ENCODE measurements around the gene LONP2.
A peak's percentile ranks its signal among the peaks of the same experiment; 100 is the strongest.
"Not testable (repeated sequence)": the region's sequence is repeated elsewhere in the genome, so short reads cannot be mapped to it uniquely, and the experiment has no call there.

LONP2 gene

DNA sequence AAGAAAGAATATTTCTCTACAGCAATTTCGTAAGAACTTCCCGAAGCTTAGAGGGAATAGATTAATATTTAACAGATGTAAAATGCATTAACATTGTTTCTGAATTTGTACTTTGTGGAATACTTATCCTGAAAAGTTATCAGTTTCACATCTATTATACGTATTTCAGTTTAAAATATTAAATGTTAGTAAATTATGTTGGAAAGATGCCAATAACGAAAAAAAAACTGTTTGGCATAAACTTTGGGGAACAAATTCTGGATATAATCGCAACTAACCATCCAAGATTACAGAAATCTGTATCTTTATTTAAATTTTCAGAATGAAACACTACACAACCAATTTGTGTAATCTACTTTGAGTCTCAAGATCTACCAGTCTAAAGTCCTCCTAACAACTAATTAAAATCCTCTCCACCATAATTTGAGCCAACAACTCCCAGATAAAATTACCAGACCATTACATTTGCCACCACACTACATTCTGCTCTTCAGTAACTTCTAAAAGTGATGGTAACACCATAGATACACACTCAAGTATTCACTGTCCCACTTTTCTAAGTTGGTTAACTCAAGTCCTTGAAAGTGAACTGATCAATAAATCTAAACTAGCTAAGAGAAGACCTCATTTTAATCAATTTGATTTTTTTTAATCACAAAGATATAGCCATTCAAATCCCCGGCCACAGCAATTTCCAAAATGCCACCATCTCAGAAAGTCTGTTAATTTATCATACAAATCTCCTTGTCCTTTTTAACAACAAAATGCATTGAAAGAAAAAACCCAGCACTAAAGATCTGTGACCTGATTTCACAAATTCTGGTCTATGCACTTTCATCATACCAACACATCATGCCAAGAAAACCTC is 139.1 kb downstream of the LONP2 start:
- Mint-ChIP-seq H3K4me3 (peak overlapping the region; percentile 90), H3K4me1 (peaks cover 37% of the 10 kb centered on the region), H3K27me3 (peaks cover 11% of the 10 kb centered on the region), H3K36me3 (peaks cover 6% of the 10 kb centered on the region), H3K9me3 (no peaks in the 10 kb centered on the region), H3K27ac (peak overlapping the region; percentile 86)
- no peak for DNase-seq
- CTCF ChIA-PET: interaction anchor here (0.6 to 1.8 kb wide), 4 partner anchors 14 to 240 kb away, joined by 3 to 7 read pairs (median 4); no protein-coding TSS in a partner anchor

DNA sequence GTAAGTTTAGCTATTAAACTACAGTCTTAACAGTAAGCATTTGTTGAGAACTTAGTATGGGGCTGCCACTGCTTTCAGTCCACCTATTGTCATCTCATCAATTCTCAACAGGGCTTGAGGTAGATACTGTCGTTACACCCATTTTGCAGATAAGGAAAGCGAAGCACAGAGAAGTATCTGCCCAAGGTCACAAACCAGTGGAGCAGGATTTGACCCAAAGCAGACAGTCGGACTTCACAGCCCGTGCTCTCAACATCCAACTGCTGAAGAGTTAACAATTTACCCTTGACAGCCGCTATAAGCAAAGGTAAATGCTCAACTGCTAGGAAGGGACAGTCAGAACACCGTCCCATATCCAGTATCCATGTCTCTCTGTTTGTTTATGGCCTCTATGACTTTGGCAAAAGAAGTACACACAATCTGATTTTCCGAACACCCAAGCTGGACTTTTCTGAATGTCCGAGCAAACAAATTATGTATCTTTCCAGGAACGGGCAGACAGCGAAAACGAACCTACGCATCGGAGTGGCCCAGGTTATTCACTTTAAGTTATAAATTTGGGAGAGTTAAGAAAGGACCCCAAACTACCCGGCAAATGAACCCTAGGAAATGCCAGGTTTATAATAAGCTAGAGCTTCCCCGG is 139.9 kb downstream of the LONP2 start:
- no peaks in the 10 kb centered on the region for H3K9me3 Mint-ChIP-seq
- H3K27me3 Mint-ChIP-seq: peaks cover 11% of the 10 kb centered on the region
- CTCF ChIA-PET: interaction anchor here (0.6 to 1.8 kb wide), 4 partner anchors 15 to 239 kb away, joined by 3 to 7 read pairs (median 4); no protein-coding TSS in a partner anchor
- DNase-seq: no peak
- H3K36me3 Mint-ChIP-seq: peaks cover 6% of the 10 kb centered on the region
- H3K27ac Mint-ChIP-seq: peak overlapping the region; percentile 86
- peaks cover 29% of the 10 kb centered on the region for H3K4me1 Mint-ChIP-seq
- H3K4me3 Mint-ChIP-seq: peak overlapping the region; percentile 90

DNA sequence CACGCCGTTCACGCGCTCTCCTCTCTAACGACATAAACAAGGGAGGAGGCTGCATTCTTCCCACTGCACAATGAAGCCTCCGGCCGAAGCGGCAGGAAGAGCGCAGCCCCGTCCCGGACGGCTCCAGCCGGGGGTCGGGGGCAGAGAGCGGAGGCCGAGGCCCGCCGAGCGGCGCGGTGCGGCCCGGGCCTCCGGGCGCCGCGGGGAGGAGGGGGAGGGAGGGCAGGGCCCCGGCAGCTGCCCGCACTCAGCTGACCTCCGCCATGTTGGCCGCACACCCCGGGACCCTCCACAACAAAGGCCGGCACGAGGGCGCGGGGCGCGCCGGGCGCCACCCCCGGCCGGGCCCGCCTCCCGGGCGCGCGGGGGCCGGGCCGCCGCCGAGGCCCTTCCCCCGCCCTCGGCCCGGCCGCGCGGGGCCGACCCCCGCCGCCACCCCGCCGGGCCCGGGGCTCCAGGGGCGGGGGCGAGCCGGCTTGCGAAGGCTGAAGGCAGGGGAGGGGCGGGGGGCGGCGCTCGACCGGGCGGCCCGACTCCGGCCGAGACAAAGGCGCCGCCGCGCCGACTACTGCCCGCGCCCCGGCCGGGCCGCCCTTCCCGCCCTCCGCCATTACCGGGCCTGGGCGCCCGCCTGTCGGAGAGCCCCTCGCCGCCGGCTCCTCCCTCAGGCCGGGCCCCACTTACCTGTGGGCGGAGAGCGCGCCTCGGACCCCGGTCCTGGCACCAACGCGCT is 140.6 kb downstream of the LONP2 start:
- peak overlapping the region; percentile 90 for H3K4me3 Mint-ChIP-seq
- H3K27me3 Mint-ChIP-seq: peaks cover 16% of the 10 kb centered on the region
- peak overlapping the region; percentile 86 for H3K27ac Mint-ChIP-seq
- CTCF ChIA-PET: interaction anchor here (1.2 to 1.8 kb wide), 4 partner anchors 15 to 239 kb away, joined by 3 to 7 read pairs (median 4); no protein-coding TSS in a partner anchor
- H3K4me1 Mint-ChIP-seq: peaks cover 23% of the 10 kb centered on the region
- peaks cover 3% of the 10 kb centered on the region for H3K36me3 Mint-ChIP-seq
- H3K9me3 Mint-ChIP-seq: no peaks in the 10 kb centered on the region
- DNase-seq: peak; percentile 63

DNA sequence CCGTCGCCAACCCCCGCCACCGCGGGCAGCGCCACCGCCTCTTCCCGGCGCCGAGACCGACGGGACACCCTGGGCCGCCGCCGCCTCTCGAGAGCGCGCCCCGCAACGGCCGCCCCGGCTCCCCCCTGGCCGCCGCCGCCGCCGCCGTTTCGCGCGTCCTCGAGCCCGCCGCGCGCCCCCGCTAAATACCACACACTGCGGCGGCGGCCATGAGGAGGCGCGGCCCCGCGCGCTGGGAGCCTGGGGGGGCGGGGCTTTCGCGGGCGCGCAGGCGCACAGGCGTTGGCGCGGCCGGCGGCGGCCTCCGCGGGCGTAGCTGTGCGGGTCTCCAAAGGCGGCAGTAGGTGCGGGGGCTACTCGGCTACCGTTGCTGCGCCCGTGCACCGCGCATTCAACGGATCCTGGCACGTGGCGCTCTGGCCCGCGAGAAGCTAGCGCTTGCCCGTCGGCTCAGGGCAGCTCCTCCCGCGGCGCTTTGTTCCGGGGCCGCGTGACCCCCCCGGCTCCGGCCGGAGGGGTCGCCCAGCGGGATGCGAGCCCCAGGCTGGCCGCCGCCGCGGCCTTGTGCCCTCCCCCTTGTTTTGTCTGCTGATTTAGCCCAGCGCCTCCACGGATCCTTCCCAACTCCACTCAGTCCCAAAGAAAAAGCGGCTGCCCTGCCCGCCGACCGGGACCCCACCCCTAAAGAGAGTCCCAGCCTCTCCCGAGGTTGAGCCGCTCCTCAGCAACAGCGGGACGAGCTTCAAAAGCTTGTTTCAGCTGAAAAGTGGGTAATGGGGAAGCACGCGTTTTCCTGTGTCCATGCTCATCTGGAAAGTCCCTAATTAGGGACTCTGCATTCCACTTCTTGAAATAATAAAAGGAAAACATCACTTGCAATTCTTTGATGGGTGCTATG is 141.4 kb downstream of the LONP2 start, which contains the start of gene SIAH1:
Gene SIAH1 (minus strand): TSS at position 161 of the 898 bp plus-strand sequence. CDS start 22,985 bp downstream, outside the sequence.
- H3K36me3 Mint-ChIP-seq: peaks cover 2% of the 10 kb centered on the region
- DNase-seq: peak; percentile 86
- no peaks in the 10 kb centered on the region for H3K9me3 Mint-ChIP-seq
- CTCF ChIA-PET: interaction anchor here (0.6 to 1.7 kb wide), 2 partner anchors 238 to 1492 kb away, joined by 3 to 5 read pairs; no protein-coding TSS in a partner anchor
- H3K27ac Mint-ChIP-seq: peak within 1 kb of the TSS; percentile 86
- peak within 1 kb of the TSS; percentile 90 for H3K4me3 Mint-ChIP-seq
- peaks cover 20% of the 10 kb centered on the region for H3K4me1 Mint-ChIP-seq
- H3K27me3 Mint-ChIP-seq: peaks cover 16% of the 10 kb centered on the region

DNA sequence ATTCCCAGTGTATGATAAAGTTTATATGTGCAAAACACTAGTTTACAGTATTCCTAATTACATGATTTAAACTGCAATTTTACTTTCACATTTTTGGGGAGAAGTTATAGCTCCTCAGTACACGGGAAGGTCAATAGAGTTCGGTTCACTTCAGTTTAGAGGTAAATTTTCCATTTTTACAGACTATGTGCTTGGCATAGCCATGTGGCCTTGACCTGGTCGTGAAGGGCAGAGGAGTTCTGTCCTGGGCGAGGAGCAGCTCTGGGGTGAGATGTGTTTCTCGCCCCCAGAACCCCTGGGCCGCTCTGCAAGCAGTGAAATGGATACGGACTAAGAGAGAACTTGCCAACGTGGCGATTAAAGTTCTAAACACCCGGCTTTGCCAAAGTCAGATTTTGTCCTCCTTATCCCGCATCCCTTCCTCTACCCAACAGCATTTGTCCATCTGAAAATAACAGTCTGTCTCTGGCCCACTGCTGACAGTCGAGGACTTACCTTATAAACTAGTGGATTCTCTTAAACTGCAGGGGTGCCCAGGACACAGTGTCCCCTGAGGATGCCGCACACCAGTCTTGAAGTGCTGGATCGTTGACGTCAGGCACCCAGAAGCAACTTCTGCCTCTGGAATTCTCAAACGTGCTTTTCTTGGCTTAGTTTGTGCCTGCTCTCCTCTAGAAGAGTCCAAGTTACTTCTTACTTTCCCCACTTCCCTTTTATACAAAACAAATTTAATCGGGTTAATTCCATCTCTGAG is 142.6 kb downstream of the LONP2 start:
- Mint-ChIP-seq H3K27me3 (peaks cover 16% of the 10 kb centered on the region), H3K36me3 (peaks cover 2% of the 10 kb centered on the region), H3K9me3 (no peaks in the 10 kb centered on the region), H3K4me3 (peak overlapping the region; percentile 21), H3K4me1 (peaks cover 15% of the 10 kb centered on the region), H3K27ac (no peak overlapping the region)
- CTCF ChIA-PET: interaction anchor here (1.7 kb wide), 1 partner anchor 237 kb away, joined by 5 read pairs; no protein-coding TSS in a partner anchor
- no peak for DNase-seq

DNA sequence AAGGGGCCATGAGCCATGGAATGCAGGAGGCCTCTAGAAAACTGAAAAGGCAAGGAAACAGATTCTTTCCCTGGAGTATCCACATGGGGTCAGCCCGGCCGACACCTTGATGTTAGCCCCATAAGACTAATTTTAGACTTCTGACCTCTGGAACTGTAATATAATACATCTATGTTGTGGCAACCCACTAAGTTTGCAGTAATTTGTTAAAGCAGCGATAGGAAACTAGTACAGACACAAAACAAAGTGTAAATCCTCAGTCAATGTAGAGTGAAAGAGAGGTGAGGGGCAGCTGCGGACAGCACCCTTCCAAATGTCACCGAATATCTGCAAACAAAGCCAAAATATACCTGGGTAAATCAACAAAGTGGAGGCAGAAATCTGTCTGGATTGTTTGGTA is 148.3 kb downstream of the LONP2 start:
- Mint-ChIP-seq H3K9me3 (no peaks in the 10 kb centered on the region), H3K4me3 (no peak overlapping the region), H3K4me1 (peaks cover 5% of the 10 kb centered on the region), H3K36me3 (no peaks in the 10 kb centered on the region), H3K27me3 (peaks cover 10% of the 10 kb centered on the region), H3K27ac (no peak overlapping the region)
- no peak for DNase-seq
- CTCF ChIA-PET: no interaction called here

DNA sequence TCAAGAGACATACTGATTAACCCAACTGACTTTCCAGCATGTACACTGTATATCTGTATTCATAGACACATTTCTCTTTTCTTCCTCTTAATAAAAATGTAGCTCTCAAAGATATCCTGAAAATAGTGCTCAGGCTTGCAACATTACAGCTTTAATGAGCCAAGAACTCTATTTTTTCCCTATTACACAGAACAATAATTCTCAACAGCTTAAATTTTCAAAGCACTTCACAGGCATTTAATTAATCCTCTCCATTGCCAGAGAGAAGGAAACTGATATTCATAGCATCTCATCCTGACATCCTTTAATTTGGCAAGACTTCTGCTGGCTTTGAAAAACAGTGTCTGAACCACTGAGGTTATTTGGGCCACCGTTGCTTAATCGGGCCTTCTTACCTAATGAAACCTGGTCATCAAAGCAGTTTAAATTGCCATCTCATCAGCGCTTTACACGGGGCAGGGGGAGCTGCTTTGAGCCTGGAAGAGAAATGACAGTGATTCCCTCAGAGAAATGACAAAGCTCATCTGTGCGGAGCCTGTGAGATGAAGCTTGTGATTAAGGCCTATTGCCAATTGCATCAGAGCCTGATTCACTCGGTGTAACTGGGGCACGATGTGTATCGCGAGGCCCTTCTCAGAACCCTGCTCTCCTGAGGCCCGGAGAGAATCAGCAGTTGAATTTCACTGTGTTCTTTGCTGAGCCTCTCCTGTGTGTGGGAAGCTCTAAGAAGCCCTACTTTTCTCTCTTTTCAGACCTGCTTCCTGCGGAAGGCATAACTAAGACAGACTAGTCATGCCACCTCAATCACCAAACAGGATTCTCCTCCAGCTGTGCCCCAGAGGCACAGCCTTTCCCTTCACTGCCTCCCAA is 149.6 kb downstream of the LONP2 start:
- Mint-ChIP-seq H3K36me3 (no peaks in the 10 kb centered on the region), H3K27ac (no peak overlapping the region), H3K4me1 (peaks cover 5% of the 10 kb centered on the region), H3K9me3 (no peaks in the 10 kb centered on the region), H3K4me3 (no peak overlapping the region), H3K27me3 (peaks cover 12% of the 10 kb centered on the region)
- CTCF ChIA-PET: interaction anchor here (1.1 kb wide), 1 partner anchor 39 kb away, joined by 3 read pairs; no protein-coding TSS in a partner anchor
- no peak for DNase-seq

DNA sequence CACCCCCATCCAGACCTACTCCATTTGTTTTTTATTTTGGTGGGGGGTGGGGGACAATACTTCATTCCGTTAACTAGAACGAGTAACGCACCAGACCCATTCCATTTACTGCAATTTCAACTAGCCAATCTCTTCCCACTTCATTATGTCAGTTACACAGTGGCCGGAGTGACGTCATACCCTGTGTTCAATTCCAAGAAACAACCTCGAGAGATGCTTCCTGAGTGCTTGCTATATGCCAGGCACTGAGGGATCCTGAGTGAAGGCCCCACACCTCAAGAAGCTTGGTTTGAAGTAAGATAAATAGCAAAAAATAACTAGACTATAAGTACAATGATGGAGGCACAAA is 150.2 kb downstream of the LONP2 start:
- Mint-ChIP-seq H3K27me3 (peaks cover 10% of the 10 kb centered on the region), H3K9me3 (no peaks in the 10 kb centered on the region), H3K36me3 (no peaks in the 10 kb centered on the region), H3K27ac (no peak overlapping the region), H3K4me3 (no peak overlapping the region), H3K4me1 (peaks cover 5% of the 10 kb centered on the region)
- no peak for DNase-seq
- CTCF ChIA-PET: no interaction called here

DNA sequence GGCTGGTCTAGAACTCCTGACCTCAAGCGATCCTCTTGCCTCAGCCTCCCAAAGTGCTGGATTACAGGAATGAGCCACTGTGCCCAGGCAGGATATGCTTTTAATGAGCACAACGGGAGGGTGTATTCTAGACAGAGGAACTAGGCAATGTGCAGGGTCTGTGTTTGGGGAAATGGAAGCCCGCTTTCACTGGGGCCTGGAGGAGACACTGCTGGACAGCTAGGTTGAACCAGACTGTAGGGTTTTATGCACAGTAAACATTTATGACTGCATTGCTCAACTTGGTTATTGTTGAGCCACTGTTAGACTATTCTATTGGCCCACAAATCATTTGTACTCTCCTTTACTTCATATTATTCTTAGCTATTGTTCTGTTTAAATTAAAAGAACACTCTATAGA is 151.3 kb downstream of the LONP2 start:
- Mint-ChIP-seq H3K27ac (no peak overlapping the region), H3K27me3 (peaks cover 9% of the 10 kb centered on the region), H3K36me3 (no peaks in the 10 kb centered on the region), H3K4me3 (no peak overlapping the region), H3K9me3 (no peaks in the 10 kb centered on the region), H3K4me1 (peaks cover 5% of the 10 kb centered on the region)
- DNase-seq: no peak
- CTCF ChIA-PET: no interaction called here

DNA sequence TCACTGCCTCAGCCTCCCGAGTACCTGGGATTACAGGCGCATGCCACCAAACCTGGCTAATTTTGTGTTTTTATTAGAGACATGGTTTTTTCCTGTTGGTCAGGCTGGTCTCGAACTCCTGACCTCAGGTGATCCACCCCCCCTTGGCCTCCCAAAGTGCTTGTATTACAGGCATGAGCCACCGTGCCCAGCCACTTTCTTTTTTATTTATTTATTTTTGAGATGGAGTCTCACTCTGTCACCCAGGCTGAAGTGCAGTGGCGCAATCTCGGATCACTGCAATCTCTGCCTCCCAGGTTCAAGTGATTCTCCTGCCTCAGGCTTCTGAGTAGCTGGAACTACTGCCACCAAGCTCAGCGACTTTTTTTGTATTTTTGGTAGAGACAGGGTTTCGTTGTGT is 158.4 kb downstream of the LONP2 start:
- H3K4me1 Mint-ChIP-seq, DNase-seq, H3K27ac Mint-ChIP-seq, H3K36me3 Mint-ChIP-seq, H3K4me3 Mint-ChIP-seq, H3K27me3 Mint-ChIP-seq, H3K9me3 Mint-ChIP-seq, CTCF ChIA-PET: not testable (repeated sequence)

DNA sequence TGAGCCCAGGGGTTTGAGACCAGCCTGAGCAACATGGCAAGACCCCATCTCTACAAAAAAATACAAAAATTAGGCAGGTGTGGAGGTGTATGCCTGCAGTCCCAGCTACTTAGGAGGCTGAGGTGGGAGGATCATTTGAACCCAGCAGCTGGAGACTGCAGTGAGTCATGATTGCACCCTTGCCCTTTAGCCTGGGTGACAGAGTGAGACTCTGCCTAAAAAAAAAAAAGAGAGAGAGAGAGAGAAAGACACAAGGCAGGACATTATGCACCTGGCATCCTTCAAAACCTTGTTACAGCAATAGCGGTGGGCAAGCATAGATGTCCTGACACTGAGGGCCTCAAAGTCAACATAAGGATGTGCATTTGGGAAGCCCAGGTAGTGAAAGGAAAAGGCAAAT is 161.1 kb downstream of the LONP2 start:
- Mint-ChIP-seq H3K36me3 (no peaks in the 10 kb centered on the region), H3K27ac (no peak overlapping the region), H3K9me3 (no peaks in the 10 kb centered on the region), H3K27me3 (peaks cover 16% of the 10 kb centered on the region), H3K4me1 (peaks cover 8% of the 10 kb centered on the region), H3K4me3 (no peak overlapping the region)
- DNase-seq: no peak
- CTCF ChIA-PET: no interaction called here

DNA sequence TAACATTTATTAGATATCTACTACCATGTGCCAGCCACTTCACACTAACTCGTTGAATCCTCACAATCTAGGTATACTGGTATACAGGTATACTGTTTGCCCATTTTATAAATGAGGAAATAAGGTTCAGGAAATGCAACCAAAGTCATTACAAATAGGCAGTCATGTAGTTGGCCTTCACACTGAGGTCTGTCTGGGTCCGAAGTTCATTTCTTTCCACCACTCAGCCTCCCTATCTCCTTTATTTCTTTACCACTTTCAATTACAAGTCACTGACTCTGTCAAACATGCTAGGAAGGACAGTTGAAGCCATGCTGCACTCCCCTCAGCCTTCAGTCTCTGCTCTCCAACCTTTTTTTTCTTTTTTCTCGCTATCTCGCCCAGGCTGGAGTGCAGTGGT is 161.8 kb downstream of the LONP2 start:
- no peaks in the 10 kb centered on the region for H3K9me3 Mint-ChIP-seq
- peaks cover 8% of the 10 kb centered on the region for H3K4me1 Mint-ChIP-seq
- DNase-seq: no peak
- H3K36me3 Mint-ChIP-seq: no peaks in the 10 kb centered on the region
- no peak overlapping the region for H3K27ac Mint-ChIP-seq
- CTCF ChIA-PET: no interaction called here
- H3K4me3 Mint-ChIP-seq: no peak overlapping the region
- H3K27me3 Mint-ChIP-seq: peaks cover 17% of the 10 kb centered on the region
